H1 (cell line): ENCODE data around the gene BAG2.

Experiments used
- ATF2 ChIP-seq: IDR thresholded peaks from 2 replicates; pipeline ENCODE4 v1.6.1; 2012; ENCODE audit warnings: low read length, inconsistent platforms
- CHD2 ChIP-seq: IDR thresholded peaks from 2 replicates; pipeline ENCODE4 v1.6.1; 2012; ENCODE audit warnings: low read length, improper control_type of control experiment
- EP300 ChIP-seq, 2 experiments: IDR thresholded peaks; 1 replicate in 1 of 2; 2 replicates in 1 of 2; pipeline ENCODE4 v1.6.1; 2011 to 2012; ENCODE audit warnings: low read depth in 2 of 2, low read length in 2 of 2, mild to moderate bottlenecking in 2 of 2, borderline replicate concordance in 1 of 2, inconsistent platforms in 1 of 2, moderate library complexity in 1 of 2
- EZH2 ChIP-seq: fragments of 200-600 bp; sonication (generic); IDR thresholded peaks from 2 replicates; pipeline ENCODE4 v1.7.1; 2012; ENCODE audit warnings: low read depth, mild to moderate bottlenecking, moderate library complexity, low read length, inconsistent platforms; ENCODE audit not compliant: severe bottlenecking
- GABPA ChIP-seq: IDR thresholded peaks from 2 replicates; pipeline ENCODE4 v1.6.1; 2011; ENCODE audit warnings: mild to moderate bottlenecking, low read length, moderate library complexity, borderline replicate concordance; ENCODE audit not compliant: insufficient read depth
- GTF2F1 ChIP-seq: IDR thresholded peaks from 2 replicates; pipeline ENCODE4 v1.6.1; 2012; ENCODE audit warnings: low read depth, low read length, improper control_type of control experiment, borderline replicate concordance
- JUND ChIP-seq: IDR thresholded peaks from 2 replicates; pipeline ENCODE4 v1.6.1; 2011; ENCODE audit warnings: mild to moderate bottlenecking, improper control_type of control experiment, low read length
- KDM1A ChIP-seq: fragments of 200-600, 300-600 bp; sonication (generic); IDR thresholded peaks from 2 replicates; pipeline ENCODE4 v1.7.1; 2016; ENCODE audit warnings: mild to moderate bottlenecking, low read length, borderline replicate concordance
- PHF8 ChIP-seq: fragments of 200-600 bp; sonication (generic); conservative IDR thresholded peaks from 2 replicates; pipeline ENCODE4 v1.7.1; 2012; ENCODE audit warnings: low read depth, mild to moderate bottlenecking, inconsistent platforms, low read length, moderate library complexity
- POLR2AphosphoS5 ChIP-seq: IDR thresholded peaks from 2 replicates; pipeline ENCODE4 v1.6.1; 2011; ENCODE audit warnings: low read depth, low read length
- RAD21 ChIP-seq, 2 experiments: IDR thresholded peaks in 1 of 2; conservative IDR thresholded peaks in 1 of 2; 2 replicates each; pipeline ENCODE4 v1.6.1; 2011; ENCODE audit warnings: low read depth in 2 of 2, low read length in 2 of 2, improper control_type of control experiment in 1 of 2, inconsistent platforms in 1 of 2, mild to moderate bottlenecking in 1 of 2, moderate library complexity in 1 of 2
- RBBP5 ChIP-seq: IDR thresholded peaks from 2 replicates; pipeline ENCODE4 v1.7.1; 2012; ENCODE audit warnings: low read depth, mild to moderate bottlenecking, inconsistent platforms, low read length, moderate library complexity, borderline replicate concordance
- SIN3A ChIP-seq, 2 experiments: IDR thresholded peaks in 1 of 2; conservative IDR thresholded peaks in 1 of 2; 2 replicates each; pipeline ENCODE4 v1.6.1; 2011 to 2012; ENCODE audit warnings: low read length in 2 of 2, improper control_type of control experiment in 1 of 2, low read depth in 1 of 2, mild to moderate bottlenecking in 1 of 2
- TF ChIP-seq, protein P1 (sequence below), 3 experiments: IDR thresholded peaks; 1 replicate in 2 of 3; 2 replicates in 1 of 3; pipeline versions ENCODE4 v1.5.1 to v1.6.1; 2011; ENCODE audit warnings: low read length in 3 of 3, mild to moderate bottlenecking in 3 of 3, inconsistent platforms in 2 of 3, low read depth in 1 of 3, moderate library complexity in 1 of 3; ENCODE audit not compliant: insufficient read depth in 1 of 3; ENCODE audit errors: control extremely low read depth in 1 of 3

DNA sequence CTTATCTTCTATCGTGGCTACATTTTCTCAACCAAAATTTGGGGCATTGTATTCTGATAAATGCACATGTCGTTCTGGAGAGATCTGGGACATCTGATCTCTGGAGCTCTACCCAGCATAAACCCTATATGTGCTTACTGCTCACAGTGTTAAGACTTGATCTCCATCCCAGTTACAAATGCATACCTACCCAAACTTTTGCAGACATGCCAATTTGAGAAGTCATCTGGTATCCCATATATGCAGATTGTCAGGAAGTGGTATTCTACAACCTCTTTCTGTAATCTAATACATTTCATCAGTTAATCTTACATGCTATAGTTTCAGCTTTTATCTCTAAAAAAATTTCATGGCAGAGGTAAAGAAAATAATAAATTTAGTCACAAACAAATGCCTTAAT, 11.2 kb downstream of the BAG2 start:
- TF ChIP-seq RBBP5 (no peak), EP300 (IDR thresholded peaks at IDR 0.05; ENCODE audit: borderline replicate concordance in 1 of 2, low read depth in 2 of 2, low read length in 2 of 2) (no peak), SIN3A (conservative IDR thresholded peaks at IDR 0.05 in 1 of 2, IDR thresholded peaks at IDR 0.05 in 1 of 2; ENCODE audit: low read depth in 1 of 2, low read length in 2 of 2) (no peak), EZH2 (no peak), KDM1A (no peak), PHF8 (no peak), ATF2 (no peak), RAD21 (IDR thresholded peaks at IDR 0.05 in 1 of 2, conservative IDR thresholded peaks at IDR 0.05 in 1 of 2; ENCODE audit: low read depth in 2 of 2, low read length in 2 of 2) (no peak), GABPA (no peak), POLR2AphosphoS5 (no peak), CHD2 (no peak), GTF2F1 (no peak), JUND (no peak)
- TF ChIP-seq, protein P1, sequence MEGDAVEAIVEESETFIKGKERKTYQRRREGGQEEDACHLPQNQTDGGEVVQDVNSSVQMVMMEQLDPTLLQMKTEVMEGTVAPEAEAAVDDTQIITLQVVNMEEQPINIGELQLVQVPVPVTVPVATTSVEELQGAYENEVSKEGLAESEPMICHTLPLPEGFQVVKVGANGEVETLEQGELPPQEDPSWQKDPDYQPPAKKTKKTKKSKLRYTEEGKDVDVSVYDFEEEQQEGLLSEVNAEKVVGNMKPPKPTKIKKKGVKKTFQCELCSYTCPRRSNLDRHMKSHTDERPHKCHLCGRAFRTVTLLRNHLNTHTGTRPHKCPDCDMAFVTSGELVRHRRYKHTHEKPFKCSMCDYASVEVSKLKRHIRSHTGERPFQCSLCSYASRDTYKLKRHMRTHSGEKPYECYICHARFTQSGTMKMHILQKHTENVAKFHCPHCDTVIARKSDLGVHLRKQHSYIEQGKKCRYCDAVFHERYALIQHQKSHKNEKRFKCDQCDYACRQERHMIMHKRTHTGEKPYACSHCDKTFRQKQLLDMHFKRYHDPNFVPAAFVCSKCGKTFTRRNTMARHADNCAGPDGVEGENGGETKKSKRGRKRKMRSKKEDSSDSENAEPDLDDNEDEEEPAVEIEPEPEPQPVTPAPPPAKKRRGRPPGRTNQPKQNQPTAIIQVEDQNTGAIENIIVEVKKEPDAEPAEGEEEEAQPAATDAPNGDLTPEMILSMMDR (IDR thresholded peaks at IDR 0.05; ENCODE audit: control extremely low read depth in 1 of 3, insufficient read depth in 1 of 3, low read depth in 1 of 3, low read length in 3 of 3) = no peak
